KMS-11 (cell line): ENCODE measurements around the gene FA2H.

ENCODE experiments used
- H2AFZ ChIP-seq: fragments of 200-600 bp; sonication (generic); 2 replicates; pipeline ENCODE4 v1.6.1; 2016; ENCODE audit warnings: antibody characterized with exemption, mixed run types, low read depth
- H3K27ac ChIP-seq: fragments of 200-600 bp; sonication (generic); 2 replicates; pipeline ENCODE4 v1.6.1; 2016; ENCODE audit warnings: mild to moderate bottlenecking, mixed run types
- H3K27me3 ChIP-seq: fragments of 200-600 bp; sonication (generic); 2 replicates; pipeline ENCODE4 v1.6.1; 2017; ENCODE audit warnings: mild to moderate bottlenecking, low read depth, mixed run types, moderate library complexity; ENCODE audit not compliant: insufficient read depth
- H3K36me3 ChIP-seq: fragments of 200-600 bp; sonication (generic); 2 replicates; pipeline ENCODE4 v1.6.1; 2017; ENCODE audit warnings: mild to moderate bottlenecking, mixed run types; ENCODE audit not compliant: insufficient read depth
- H3K4me1 ChIP-seq: fragments of 200-600 bp; sonication (generic); 2 replicates; pipeline ENCODE4 v1.6.1; 2016; ENCODE audit warnings: mild to moderate bottlenecking, low read depth, mixed run types; ENCODE audit not compliant: poor library complexity, severe bottlenecking
- H3K4me2 ChIP-seq: fragments of 200-600 bp; sonication (generic); 2 replicates; pipeline ENCODE4 v1.7.0; 2016; ENCODE audit warnings: mild to moderate bottlenecking, mixed run types
- H3K4me3 ChIP-seq: fragments of 200-600 bp; sonication (generic); IDR thresholded peaks from 2 replicates; pipeline ENCODE4 v1.6.1; 2017; ENCODE audit warnings: low read depth, low read length, mixed read lengths; ENCODE audit not compliant: insufficient read depth
- H3K79me2 ChIP-seq: fragments of 200-600 bp; sonication (generic); 2 replicates; pipeline ENCODE4 v1.6.1; 2016; ENCODE audit warnings: low read depth, mixed run types; ENCODE audit not compliant: insufficient read depth
- H3K9ac ChIP-seq: fragments of 200-600 bp; sonication (generic); 2 replicates; pipeline ENCODE4 v1.6.1; 2016; ENCODE audit warnings: mild to moderate bottlenecking, mixed run types
- H4K20me1 ChIP-seq: fragments of 200-600 bp; sonication (generic); 2 replicates; pipeline ENCODE4 v1.6.1; 2016; ENCODE audit warnings: mild to moderate bottlenecking, mixed run types; ENCODE audit not compliant: insufficient read depth
- TF ChIP-seq, protein P1 (sequence below): fragments of 200-600 bp; sonication (generic); conservative IDR thresholded peaks from 2 replicates; pipeline ENCODE4 v1.6.1; 2017; ENCODE audit warnings: low read depth, mild to moderate bottlenecking, antibody characterized with exemption, low read length, moderate library complexity, mixed read lengths

FA2H gene

DNA sequence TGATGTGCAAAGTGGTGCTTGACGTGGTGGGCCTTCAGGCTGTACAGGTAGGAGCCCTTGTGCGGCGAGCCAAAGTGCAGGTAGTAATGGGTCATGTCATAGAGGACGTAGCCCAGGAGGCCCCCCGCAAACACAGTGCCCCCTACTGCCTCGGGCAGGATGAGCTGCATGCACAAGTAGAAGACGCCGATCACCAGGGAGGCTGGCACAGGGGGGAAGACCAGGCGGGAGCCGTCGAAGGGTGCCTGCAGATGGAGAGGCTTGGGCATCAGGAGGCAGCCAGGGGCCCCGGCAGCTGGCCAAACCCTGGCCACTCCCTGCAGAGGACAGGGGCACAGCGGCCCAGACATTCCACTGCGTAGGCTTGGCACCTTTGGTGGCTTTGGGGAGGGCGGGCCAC is 58.3 kb downstream of the FA2H start:
- H3K79me2 ChIP-seq, result no peaks in the 10 kb centered on the region
- H3K4me1 ChIP-seq, result no peaks in the 10 kb centered on the region
- no peak overlapping the region for H3K9ac ChIP-seq
- H3K27me3 ChIP-seq, result no peaks in the 10 kb centered on the region
- H4K20me1 ChIP-seq, result no peaks in the 10 kb centered on the region
- H3K27ac ChIP-seq, result no peak overlapping the region
- TF ChIP-seq, protein P1, sequence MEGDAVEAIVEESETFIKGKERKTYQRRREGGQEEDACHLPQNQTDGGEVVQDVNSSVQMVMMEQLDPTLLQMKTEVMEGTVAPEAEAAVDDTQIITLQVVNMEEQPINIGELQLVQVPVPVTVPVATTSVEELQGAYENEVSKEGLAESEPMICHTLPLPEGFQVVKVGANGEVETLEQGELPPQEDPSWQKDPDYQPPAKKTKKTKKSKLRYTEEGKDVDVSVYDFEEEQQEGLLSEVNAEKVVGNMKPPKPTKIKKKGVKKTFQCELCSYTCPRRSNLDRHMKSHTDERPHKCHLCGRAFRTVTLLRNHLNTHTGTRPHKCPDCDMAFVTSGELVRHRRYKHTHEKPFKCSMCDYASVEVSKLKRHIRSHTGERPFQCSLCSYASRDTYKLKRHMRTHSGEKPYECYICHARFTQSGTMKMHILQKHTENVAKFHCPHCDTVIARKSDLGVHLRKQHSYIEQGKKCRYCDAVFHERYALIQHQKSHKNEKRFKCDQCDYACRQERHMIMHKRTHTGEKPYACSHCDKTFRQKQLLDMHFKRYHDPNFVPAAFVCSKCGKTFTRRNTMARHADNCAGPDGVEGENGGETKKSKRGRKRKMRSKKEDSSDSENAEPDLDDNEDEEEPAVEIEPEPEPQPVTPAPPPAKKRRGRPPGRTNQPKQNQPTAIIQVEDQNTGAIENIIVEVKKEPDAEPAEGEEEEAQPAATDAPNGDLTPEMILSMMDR, result no peak
- H3K4me3 ChIP-seq, result no peak overlapping the region
- no peak overlapping the region for H2AFZ ChIP-seq
- no peak overlapping the region for H3K4me2 ChIP-seq
- no peaks in the 10 kb centered on the region for H3K36me3 ChIP-seq

DNA sequence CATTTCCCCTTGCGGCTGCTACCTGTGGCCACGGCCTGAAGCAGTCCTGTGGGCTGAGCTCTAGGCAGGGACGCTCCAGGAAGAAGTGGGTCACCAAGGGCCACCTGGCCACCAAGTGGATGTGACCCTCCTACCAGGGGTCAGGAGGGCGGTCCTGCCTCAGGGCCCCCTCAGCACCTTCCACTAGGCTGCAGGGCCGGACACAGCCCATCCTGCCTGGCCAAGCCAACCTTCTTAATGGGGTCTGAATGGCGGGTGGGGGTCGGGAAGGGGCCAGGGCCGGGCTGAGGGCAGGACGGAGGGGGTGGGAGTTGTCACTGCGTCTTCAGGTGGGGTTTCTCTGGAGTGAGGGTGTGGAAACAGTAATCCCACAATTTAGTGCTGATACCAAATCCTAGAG is 60.7 kb downstream of the FA2H start:
- Histone ChIP-seq H3K27me3 (no peaks in the 10 kb centered on the region), H2AFZ (no peak overlapping the region), H3K79me2 (no peaks in the 10 kb centered on the region), H3K9ac (no peak overlapping the region), H3K4me2 (no peak overlapping the region), H4K20me1 (no peaks in the 10 kb centered on the region), H3K36me3 (no peaks in the 10 kb centered on the region), H3K27ac (no peak overlapping the region), H3K4me3 (no peak overlapping the region), H3K4me1 (no peaks in the 10 kb centered on the region)
- TF ChIP-seq, protein P1, result no peak

DNA sequence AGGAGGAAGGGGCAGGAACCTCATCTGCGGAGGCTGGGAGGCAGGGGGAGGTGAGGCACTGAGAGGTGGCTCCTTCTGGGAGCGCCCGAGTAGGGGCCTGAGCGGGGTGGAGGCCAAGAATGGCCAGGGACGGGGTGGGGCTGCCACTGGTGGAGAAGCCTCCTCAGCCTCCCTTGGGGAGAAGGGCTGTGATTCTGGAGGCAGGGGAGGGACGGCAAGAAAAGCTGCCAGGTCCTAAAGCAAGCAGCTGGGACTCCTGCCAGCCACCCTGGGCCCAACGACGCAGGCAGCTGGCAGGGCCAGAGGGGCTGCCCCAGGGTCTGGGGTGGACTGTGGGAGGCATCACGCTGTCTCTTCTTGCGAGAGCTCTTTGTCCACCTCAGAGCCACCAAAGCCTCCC is 61.3 kb downstream of the FA2H start:
- Histone ChIP-seq H3K4me2 (no peak overlapping the region), H3K27me3 (no peaks in the 10 kb centered on the region), H3K9ac (no peak overlapping the region), H3K27ac (no peak overlapping the region), H3K79me2 (no peaks in the 10 kb centered on the region), H3K4me3 (no peak overlapping the region), H3K4me1 (peaks cover 2% of the 10 kb centered on the region), H3K36me3 (no peaks in the 10 kb centered on the region), H2AFZ (no peak overlapping the region), H4K20me1 (no peaks in the 10 kb centered on the region)
- TF ChIP-seq, protein P1, result no peak

DNA sequence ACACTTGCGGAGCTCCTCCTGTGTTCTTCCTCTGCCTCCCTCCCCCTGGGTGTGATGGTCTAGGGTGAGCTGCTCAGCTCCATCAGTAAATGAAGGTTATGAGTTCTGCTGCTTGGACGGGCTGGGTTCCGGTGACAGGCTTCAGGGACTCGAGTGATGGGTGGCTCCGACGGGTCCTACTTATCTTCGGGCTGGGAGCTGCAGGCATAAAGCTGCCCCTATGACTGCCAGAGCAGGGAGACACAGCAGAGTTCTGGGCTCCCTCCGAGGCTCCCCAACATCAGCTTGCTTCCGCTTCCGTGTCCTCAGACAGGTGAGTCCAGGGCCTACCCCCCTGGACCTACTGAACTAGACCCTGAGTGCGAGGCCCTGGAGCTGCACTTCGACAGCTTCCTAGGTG is 62.7 kb downstream of the FA2H start:
- Histone ChIP-seq H3K4me2 (no peak overlapping the region), H3K9ac (no peak overlapping the region), H3K4me1 (peaks cover 11% of the 10 kb centered on the region), H3K36me3 (no peaks in the 10 kb centered on the region), H2AFZ (no peak overlapping the region), H3K79me2 (no peaks in the 10 kb centered on the region), H3K27me3 (no peaks in the 10 kb centered on the region), H3K27ac (no peak overlapping the region), H4K20me1 (no peaks in the 10 kb centered on the region), H3K4me3 (no peak overlapping the region)
- TF ChIP-seq, protein P1, result no peak
